Neural progenitor cell (in vitro differentiated cells): Measurements from ENCODE around the gene GDF7.
A peak's percentile ranks its signal among the peaks of the same experiment; 100 is the strongest.

Experiments used
- EZH2 ChIP-seq: fragments of 200-600 bp; sonication (generic); IDR thresholded peaks from 2 replicates; pipeline ENCODE4 v1.6.1; 2017; ENCODE audit warnings: antibody characterized with exemption, mild to moderate bottlenecking, moderate library complexity
- TF ChIP-seq, protein P1 (sequence below): fragments of 200-600 bp; sonication (generic); IDR thresholded peaks from 2 replicates; pipeline ENCODE4 v1.5.1; 2017; ENCODE audit warnings: antibody characterized with exemption, mild to moderate bottlenecking

DNA sequence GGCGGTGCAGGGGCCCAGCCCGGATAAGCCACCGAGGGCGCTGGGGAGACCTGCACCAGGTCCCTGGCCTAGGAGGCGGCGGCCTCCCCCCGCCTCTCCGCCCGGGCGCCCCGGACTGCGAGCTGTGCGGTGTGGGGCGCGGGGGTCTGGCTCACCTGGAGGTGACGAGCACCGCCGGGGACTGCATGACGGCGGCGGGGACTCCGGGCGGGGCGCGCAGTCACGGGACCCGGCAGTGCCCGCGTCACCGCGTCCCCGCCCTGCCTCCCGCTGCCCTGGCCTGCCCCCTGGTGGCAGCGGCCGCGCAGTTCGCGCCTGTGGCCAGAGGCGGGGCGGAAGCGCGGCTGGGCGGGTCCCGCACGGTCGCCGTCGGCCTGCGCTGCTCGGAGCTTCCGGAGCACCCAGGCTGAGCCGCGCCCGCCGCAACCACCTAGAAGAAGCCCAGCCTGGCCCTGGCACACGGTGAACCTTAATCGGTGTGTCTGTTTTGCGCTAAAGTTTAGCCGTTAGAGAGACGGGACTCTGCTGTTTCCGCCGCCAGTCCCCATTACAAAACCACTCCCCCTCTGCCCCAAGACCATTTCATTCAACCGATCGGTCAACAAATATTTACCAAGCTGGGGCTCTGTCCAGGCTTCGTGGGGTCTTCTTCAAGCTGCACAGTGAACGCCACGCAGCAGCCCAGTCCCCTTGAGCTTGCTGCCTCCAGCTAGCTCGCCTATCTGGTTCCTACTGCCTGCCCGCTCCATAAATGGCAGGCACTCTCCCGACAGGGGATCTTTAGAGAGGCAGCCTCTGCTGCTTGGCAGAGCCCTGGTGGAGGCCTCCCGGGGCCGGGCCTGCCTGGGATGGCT is 15.8 kb upstream of the GDF7 start, which contains the start of gene HS1BP3:
- TF ChIP-seq, protein P1, sequence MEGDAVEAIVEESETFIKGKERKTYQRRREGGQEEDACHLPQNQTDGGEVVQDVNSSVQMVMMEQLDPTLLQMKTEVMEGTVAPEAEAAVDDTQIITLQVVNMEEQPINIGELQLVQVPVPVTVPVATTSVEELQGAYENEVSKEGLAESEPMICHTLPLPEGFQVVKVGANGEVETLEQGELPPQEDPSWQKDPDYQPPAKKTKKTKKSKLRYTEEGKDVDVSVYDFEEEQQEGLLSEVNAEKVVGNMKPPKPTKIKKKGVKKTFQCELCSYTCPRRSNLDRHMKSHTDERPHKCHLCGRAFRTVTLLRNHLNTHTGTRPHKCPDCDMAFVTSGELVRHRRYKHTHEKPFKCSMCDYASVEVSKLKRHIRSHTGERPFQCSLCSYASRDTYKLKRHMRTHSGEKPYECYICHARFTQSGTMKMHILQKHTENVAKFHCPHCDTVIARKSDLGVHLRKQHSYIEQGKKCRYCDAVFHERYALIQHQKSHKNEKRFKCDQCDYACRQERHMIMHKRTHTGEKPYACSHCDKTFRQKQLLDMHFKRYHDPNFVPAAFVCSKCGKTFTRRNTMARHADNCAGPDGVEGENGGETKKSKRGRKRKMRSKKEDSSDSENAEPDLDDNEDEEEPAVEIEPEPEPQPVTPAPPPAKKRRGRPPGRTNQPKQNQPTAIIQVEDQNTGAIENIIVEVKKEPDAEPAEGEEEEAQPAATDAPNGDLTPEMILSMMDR, result peak; percentile 75
- no peak for TF ChIP-seq EZH2
